NCI-H1105 treated with DMSO at 0.1 percent for 48 hours (cell line): ENCODE measurements around the gene ACTRT2.

Experiments
- DNase-seq: peaks from one replicate; lab custom pipeline; 2025; lab: John Stamatoyannopoulos, UW

Gene ACTRT2

GRCh38 chr1:3021233-3021671 is at the start of gene ACTRT2:
TSS of gene ACTRT2 (plus strand) at chr1:3021467. CDS start at chr1:3021687, 220 bp downstream.
- no peak for DNase-seq

- no peak for DNase-seq
Observed at GRCh38 chr1:2971609-2972008, 49.7 kb upstream of the ACTRT2 start.

- DNase-seq = no peak
Observed at GRCh38 chr1:2972011-2972878, 49.0 kb upstream of the ACTRT2 start.

- DNase-seq = no peak
Observed at GRCh38 chr1:2972879-2973575, 48.2 kb upstream of the ACTRT2 start.

- no peak for DNase-seq
Observed at GRCh38 chr1:2973601-2974593, 47.4 kb upstream of the ACTRT2 start.

- no peak for DNase-seq
Observed at GRCh38 chr1:2974701-2975301, 46.5 kb upstream of the ACTRT2 start.

- DNase-seq = no peak
Observed at GRCh38 chr1:2975466-2976179, 45.6 kb upstream of the ACTRT2 start.

- DNase-seq = no peak
Observed at GRCh38 chr1:2976180-2976562, 45.1 kb upstream of the ACTRT2 start.

- no peak for DNase-seq
Observed at GRCh38 chr1:2977886-2978611, 43.2 kb upstream of the ACTRT2 start.

GRCh38 chr1:2978691-2979190 is 42.5 kb upstream of the ACTRT2 start:
- no peak for DNase-seq

GRCh38 chr1:2979191-2980072 is 41.8 kb upstream of the ACTRT2 start:
- DNase-seq = no peak

GRCh38 chr1:2980073-2980791 is 41.0 kb upstream of the ACTRT2 start:
- no peak for DNase-seq

- DNase-seq = no peak
Observed at GRCh38 chr1:2980849-2981248, 40.4 kb upstream of the ACTRT2 start.

- DNase-seq = no peak
Observed at GRCh38 chr1:2981388-2981787, 39.9 kb upstream of the ACTRT2 start.

GRCh38 chr1:2981981-2982614 is 39.2 kb upstream of the ACTRT2 start:
- DNase-seq = no peak

- DNase-seq = no peak
Observed at GRCh38 chr1:2982615-2983318, 38.5 kb upstream of the ACTRT2 start.

- no peak for DNase-seq
Observed at GRCh38 chr1:2983319-2983705, 38.0 kb upstream of the ACTRT2 start.
